Rectal smooth muscle tissue (tissue), 1 donor: ENCODE measurements around the gene HVCN1.
"Not testable (repeated sequence)": the region's sequence is repeated elsewhere in the genome, so short reads cannot be mapped to it uniquely, and the experiment has no call there.

Experiments used
- H3K27ac ChIP-seq: one replicate; pipeline ENCODE4 v1.7.0; 2013; ENCODE audit warnings: low read depth, low read length, inconsistent platforms
- H3K27me3 ChIP-seq: one replicate; pipeline ENCODE4 v1.7.0; 2013; ENCODE audit warnings: low read length; ENCODE audit not compliant: control insufficient read depth, insufficient read depth
- H3K36me3 ChIP-seq: one replicate; pipeline ENCODE4 v1.7.0; 2013; ENCODE audit warnings: low read length; ENCODE audit not compliant: control insufficient read depth, insufficient read depth
- H3K4me1 ChIP-seq: one replicate; pipeline ENCODE4 v1.7.0; 2013; ENCODE audit warnings: low read length; ENCODE audit not compliant: control insufficient read depth, insufficient read depth
- H3K4me3 ChIP-seq: one replicate; pipeline ENCODE4 v1.7.0; 2013; ENCODE audit warnings: low read length
- H3K9ac ChIP-seq: one replicate; pipeline ENCODE4 v1.7.0; 2013; ENCODE audit warnings: low read length

Gene HVCN1

DNA sequence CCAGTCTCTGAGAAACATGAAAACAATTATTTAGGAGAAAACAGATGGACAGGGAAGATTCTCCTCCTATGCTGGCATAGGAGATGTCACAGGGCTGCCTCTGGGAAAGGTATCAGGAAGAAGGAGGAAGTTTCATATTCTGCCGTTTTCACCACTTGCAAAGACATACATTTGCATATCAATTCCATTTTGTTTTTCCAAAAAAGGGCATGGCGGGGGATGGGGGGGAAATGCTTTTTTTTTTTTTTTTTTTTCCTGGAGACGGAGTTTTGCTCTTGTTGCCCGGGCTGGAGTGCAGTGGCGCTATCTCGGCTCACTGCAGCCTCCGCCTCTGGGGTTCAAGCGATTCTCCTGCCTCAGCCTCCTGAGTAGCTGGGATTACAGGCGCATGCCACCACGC lies 34.7 kb downstream of the HVCN1 start:
- not testable (repeated sequence) for H3K4me3 ChIP-seq, H3K4me1 ChIP-seq, H3K9ac ChIP-seq, H3K27ac ChIP-seq, H3K27me3 ChIP-seq
- H3K36me3 ChIP-seq, result peaks cover 15% of the 10 kb centered on the region

DNA sequence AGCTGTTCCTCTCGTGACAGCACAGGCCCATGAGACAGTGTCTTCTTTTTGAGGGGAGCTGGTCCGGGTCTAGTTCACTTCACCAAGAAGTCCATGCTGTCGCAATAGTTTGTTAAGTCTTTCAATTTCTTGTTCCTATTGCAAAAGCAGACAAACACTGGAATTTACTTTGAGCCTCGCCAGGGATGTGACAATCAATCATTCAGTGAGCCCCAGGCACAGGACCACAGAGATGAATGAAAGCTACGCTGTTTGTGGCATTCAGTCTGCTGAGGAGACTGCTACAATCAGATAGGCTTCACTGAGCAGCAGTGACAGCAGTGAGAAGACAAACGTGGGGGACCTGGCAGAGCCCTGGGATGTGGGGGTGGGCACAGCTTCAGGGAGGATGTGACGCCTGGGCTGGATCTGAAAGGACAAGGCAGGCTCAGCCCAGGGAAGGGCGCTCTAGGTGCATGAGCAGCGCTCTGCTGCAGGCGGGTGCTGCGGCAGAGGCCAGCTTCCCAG lies 39.5 kb downstream of the HVCN1 start:
- Histone ChIP-seq H3K27me3 (no peaks in the 10 kb centered on the region), H3K36me3 (peaks cover 7% of the 10 kb centered on the region), H3K4me3 (no peak overlapping the region), H3K9ac (no peak overlapping the region), H3K27ac (no peak overlapping the region), H3K4me1 (no peaks in the 10 kb centered on the region)

DNA sequence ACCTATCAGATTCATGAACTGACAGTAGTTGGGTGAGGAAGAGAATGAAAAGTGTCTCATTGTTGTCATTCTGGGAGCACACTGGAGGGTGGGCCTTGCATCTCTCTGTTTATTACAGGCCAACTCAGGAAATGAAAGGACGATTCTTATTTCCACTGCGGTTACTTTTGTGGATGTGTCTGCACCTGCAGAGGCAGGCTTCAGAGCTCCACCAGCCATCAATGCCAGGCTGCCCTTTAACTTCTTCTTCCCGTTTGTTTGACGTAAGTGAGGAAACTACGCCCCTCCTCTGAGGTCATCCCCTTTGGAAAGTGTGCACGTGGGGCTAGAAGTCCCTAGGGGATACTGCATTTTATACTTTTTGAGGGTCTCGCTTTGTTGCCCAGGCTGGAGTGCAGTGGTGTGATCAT lies 41.3 kb downstream of the HVCN1 start:
- Histone ChIP-seq H3K36me3 (peaks cover 4% of the 10 kb centered on the region), H3K9ac (no peak overlapping the region), H3K4me1 (no peaks in the 10 kb centered on the region), H3K4me3 (no peak overlapping the region), H3K27ac (no peak overlapping the region), H3K27me3 (no peaks in the 10 kb centered on the region)

DNA sequence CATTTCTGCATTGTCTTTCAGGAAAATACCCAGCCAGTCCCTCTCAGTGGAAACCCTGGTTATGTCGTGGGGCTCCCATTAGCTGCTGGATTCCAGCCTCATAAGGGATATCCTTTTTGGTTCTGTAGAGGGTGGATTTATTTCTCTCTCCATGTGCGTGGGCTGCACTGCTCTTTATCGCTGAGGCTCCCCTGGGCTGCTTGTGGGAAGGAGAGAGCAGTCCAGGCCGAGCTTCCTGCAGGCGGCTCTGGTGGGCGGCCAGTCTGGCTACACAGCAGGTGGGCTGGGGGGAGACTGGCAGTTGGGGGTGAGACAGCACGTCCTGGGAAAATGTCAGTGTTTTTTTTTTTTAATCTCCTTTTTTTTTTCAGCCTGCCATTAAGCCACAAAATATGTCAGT lies 47.4 kb downstream of the HVCN1 start:
- Histone ChIP-seq H3K4me1 (peaks cover 4% of the 10 kb centered on the region), H3K9ac (no peak overlapping the region), H3K27me3 (no peaks in the 10 kb centered on the region), H3K4me3 (no peak overlapping the region), H3K36me3 (peaks cover 1% of the 10 kb centered on the region), H3K27ac (no peak overlapping the region)

DNA sequence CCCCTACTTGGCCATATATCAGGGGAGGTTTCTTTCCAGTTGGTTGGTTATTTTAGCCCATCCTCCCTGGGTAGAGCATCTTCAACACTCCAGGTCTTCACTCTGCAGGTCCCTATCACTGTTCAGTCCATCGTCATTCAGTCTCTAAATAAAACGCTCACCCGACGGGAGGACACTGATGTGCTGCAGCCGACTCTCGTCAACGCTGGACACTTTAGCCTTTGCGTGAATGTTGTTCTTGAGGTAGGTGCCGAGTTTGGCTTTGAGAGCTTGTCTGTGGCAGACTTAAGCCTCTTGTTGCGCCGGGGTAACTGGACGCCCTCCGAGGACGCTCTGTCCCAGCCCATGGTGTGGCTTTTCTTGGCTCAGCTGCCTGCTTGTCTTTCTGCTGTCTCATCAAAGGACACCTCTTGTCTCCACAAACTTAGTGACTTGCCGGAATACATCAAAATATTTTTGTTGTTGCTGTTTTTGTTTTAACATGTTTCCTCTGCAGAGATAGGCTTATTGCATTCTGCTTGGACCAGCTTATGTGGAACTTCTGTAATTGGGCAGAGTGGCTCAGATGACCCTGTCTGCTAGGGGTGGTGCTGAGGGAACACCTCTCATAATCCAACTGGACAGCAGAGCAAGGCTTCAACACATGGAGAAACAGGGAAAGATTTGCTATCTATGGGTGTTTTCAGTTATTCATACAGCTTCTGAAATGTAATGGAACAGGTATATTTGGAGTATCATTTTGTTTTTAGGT lies 48.5 kb downstream of the HVCN1 start:
- Histone ChIP-seq H3K4me3 (no peak overlapping the region), H3K4me1 (peaks cover 4% of the 10 kb centered on the region)

DNA sequence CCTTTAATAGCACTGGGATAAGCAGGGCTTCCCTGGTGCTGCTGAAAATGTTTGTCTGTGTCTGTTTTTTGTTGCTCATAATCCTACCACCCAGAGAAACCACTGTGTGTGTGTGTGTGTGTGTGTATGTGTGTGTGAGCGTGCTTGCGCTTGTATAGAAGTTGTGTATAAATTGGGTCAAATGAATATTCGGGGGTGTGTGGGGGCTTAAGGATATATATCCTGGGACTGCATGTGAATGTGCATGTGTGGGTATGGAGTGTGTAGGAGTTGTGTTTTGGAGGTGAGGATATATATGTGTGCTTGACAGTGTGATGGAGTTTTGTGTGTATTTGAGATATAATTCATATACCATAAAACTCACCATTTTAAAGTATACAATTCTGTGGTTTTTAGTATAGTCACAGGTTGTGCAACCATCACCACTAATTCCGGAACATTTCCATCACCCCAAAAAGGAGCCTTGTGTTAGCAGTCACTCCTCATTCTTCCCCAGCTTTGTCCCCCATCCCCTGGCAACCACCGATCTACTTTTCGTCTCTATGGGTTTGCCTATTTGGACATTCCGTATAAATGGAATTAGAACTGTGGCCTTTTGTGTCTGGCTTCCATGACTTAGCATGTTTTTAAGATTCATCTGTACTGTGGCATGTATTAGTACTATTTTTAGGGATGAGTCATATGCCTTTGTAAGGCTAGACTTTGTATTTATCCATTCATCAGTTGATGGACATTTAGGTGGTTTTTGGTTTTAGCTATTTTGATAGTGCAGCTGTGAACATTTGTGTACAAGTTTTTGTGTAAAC lies 49.4 kb downstream of the HVCN1 start:
- H3K4me1 ChIP-seq, result peaks cover 4% of the 10 kb centered on the region
- H3K27me3 ChIP-seq, result no peaks in the 10 kb centered on the region
- H3K9ac ChIP-seq, result no peak overlapping the region
- no peak overlapping the region for H3K4me3 ChIP-seq
- H3K36me3 ChIP-seq, result peaks cover 5% of the 10 kb centered on the region
- peak overlapping the region; percentile 3 for H3K27ac ChIP-seq

More for the DNA sequence above, 48.5 kb downstream of the HVCN1 start:
- no peak overlapping the region for H3K9ac ChIP-seq
- no peak overlapping the region for H3K27ac ChIP-seq
- peaks cover 5% of the 10 kb centered on the region for H3K36me3 ChIP-seq
- H3K27me3 ChIP-seq, result no peaks in the 10 kb centered on the region

DNA sequence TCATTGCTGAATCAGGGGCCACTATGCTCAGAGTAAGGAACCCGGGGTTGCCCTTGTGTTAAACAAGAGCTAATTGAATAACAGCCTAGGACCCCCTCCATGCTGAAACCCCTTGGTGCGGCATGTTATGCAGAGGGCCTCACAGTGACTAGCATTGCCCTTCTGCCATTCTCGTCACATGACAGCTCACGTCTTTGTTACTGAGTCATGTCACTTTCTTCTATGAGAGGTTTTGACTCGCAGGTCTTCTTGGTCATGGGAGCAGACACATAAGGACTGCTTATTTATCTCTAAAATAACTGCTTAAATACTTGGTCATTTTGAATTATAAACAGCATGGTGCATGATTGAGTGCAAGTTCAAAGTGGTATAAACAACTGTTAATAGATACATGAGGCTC lies 50.1 kb downstream of the HVCN1 start:
- Histone ChIP-seq H3K27me3 (no peaks in the 10 kb centered on the region), H3K4me1 (peaks cover 4% of the 10 kb centered on the region), H3K27ac (no peak overlapping the region), H3K36me3 (peaks cover 5% of the 10 kb centered on the region), H3K4me3 (no peak overlapping the region), H3K9ac (no peak overlapping the region)

DNA sequence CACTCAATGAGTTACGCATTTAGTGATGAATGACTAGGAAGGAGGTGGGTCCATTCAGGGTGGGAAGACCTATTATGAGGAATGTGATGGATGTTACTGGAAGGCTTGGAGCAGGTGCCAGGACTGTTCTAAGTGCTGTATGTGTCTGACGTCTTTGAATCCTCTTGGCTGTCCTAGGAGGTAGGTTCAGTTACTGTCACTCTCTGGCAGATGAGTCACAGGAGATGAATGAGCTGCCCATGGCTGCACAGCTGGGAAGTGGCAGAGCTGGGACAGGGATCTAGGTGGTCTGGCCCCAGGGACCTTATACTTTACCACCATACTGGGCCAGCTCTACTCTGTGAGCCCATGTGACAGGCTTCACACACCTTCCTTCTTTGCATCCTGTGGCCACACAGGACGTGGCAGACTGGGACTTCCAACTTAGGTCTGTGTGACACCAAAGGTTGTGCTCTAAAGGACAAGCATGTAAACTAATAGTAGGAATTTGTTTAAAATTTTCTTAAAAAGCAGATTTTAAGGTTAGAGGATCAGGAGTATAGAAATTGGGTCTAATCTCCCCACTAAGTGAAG lies 51.0 kb downstream of the HVCN1 start:
- Histone ChIP-seq H3K4me1 (peaks cover 4% of the 10 kb centered on the region), H3K27me3 (no peaks in the 10 kb centered on the region), H3K9ac (no peak overlapping the region), H3K4me3 (no peak overlapping the region), H3K27ac (no peak overlapping the region), H3K36me3 (peaks cover 5% of the 10 kb centered on the region)

DNA sequence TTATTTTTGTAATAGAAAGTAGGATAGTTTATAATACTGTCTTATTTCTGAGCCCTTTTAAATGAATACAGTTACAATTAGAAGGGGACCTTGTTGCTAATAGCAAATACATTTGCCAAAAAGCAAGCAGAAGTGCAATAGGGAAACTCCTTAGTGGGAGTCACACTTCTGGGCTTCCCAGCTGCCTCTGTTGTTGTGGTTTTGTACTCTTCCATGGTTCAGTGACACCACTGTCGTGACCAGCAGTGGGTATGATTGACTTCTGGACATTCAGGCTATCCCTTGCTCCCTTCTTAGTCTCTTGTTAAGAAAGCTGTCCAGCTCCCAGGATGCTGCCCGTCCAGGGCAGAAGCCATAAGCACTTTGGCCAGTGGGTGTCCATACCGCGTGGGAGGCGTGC lies 52.4 kb downstream of the HVCN1 start:
- Histone ChIP-seq H3K36me3 (peaks cover 10% of the 10 kb centered on the region), H3K27ac (no peak overlapping the region), H3K27me3 (no peaks in the 10 kb centered on the region), H3K4me3 (no peak overlapping the region), H3K4me1 (peaks cover 4% of the 10 kb centered on the region), H3K9ac (no peak overlapping the region)

DNA sequence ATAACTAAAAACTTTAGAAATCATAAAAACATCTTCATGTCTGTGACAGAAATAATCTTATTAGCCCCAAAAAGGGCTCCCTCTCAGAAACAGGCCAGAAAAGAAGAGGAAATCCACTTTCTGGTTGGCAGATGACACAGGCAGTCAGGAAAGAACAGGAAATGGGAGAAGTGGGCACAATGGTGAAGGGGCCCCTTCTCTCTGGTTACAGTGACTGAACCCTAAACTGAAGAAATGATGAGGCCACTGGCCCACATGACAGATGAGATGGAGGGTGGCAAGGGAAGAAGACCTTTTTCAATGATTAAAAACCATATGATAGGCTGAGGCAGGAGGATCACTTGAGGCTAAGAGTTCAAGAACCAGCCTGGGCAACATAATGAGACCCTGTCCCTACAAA lies 53.9 kb downstream of the HVCN1 start:
- H3K4me1 ChIP-seq, result peaks cover 4% of the 10 kb centered on the region
- H3K36me3 ChIP-seq, result peaks cover 10% of the 10 kb centered on the region
- H3K9ac ChIP-seq, result no peak overlapping the region
- H3K27me3 ChIP-seq, result no peaks in the 10 kb centered on the region
- no peak overlapping the region for H3K4me3 ChIP-seq
- H3K27ac ChIP-seq, result no peak overlapping the region

DNA sequence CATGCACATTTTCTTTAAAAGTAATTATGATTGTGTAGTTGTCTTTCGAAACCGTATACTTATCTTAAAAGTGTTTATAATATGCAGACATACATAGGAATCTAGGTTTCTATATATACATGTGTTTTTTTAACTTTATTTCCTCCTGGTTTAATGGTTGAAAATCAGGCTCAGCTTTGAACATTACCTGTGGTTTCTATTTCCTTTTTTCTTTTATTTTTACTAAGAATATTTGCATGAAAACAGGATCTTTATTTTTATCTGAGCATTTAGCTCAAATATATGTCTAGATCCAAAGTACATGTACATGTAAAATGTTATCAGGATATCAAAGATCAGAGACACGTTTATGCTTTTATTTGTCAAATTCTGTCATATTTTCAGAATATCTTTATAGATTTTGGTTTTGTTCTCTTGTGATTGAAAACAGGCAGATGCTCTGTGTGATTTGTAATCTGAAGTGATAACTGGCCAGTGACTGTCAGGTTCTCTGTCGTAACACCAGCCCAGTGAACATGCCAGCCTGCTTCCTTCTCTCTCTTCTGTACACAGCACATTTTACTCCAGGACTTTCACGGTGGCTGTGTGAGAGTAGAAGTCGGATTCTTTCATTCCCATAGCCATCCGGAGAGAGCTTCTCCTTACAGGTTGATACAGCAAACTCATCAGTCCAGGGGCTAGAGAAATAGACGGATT lies 61.3 kb downstream of the HVCN1 start:
- Histone ChIP-seq H3K27ac (no peak overlapping the region), H3K27me3 (no peaks in the 10 kb centered on the region), H3K9ac (no peak overlapping the region), H3K36me3 (peaks cover 2% of the 10 kb centered on the region), H3K4me3 (no peak overlapping the region), H3K4me1 (no peaks in the 10 kb centered on the region)

DNA sequence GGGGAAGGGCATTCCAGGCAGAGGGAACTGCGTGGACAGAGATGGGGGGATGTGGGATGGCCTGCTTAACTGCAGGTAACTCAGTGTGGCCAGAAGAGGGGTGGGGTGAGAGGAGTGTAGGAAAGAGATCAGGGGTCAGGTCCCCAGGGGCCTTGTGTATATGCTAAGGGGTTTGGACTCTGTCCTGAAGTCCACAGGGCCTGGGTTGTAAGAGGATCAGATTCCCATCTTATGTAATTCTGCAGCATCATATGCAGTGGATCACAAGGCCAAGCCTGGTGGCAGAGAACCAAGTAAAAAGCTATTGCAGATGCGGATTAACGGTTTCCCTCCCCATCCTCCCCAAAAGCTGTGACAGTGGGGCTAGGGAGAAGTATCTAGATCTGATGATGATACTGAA lies 66.3 kb downstream of the HVCN1 start:
- no peak overlapping the region for H3K27ac ChIP-seq
- H3K36me3 ChIP-seq, result no peaks in the 10 kb centered on the region
- no peaks in the 10 kb centered on the region for H3K27me3 ChIP-seq
- no peak overlapping the region for H3K4me3 ChIP-seq
- no peaks in the 10 kb centered on the region for H3K4me1 ChIP-seq
- no peak overlapping the region for H3K9ac ChIP-seq
